Measurements from ENCODE around the gene ATP11A.
"Not testable (repeated sequence)": the region's sequence is repeated elsewhere in the genome, so short reads cannot be mapped to it uniquely, and the experiment has no call there.

Gene ATP11A

GRCh38 chr13:112863356-112863755 lies 173.5 kb downstream of the ATP11A start:
- not testable (repeated sequence) for DNase-seq (ENCODE audit: low spot score)

- DNase-seq (ENCODE audit: low spot score) = not testable (repeated sequence)
Measured at GRCh38 chr13:112865478-112865877, 175.6 kb downstream of the ATP11A start.

GRCh38 chr13:112867301-112867711 lies 177.5 kb downstream of the ATP11A start:
- DNase-seq (ENCODE audit: low spot score) = no peak

- DNase-seq (ENCODE audit: low spot score) = no peak
Measured at GRCh38 chr13:112868308-112868707, 178.5 kb downstream of the ATP11A start.

GRCh38 chr13:112869202-112870050 lies 179.6 kb downstream of the ATP11A start:
- no peak for DNase-seq (ENCODE audit: low spot score)

GRCh38 chr13:112870051-112870331 lies 180.2 kb downstream of the ATP11A start:
- DNase-seq (ENCODE audit: low spot score) = no peak

- DNase-seq (ENCODE audit: low spot score) = no peak
Measured at GRCh38 chr13:112870737-112871287, 181.0 kb downstream of the ATP11A start.

- no peak for DNase-seq (ENCODE audit: low spot score)
Measured at GRCh38 chr13:112871742-112872141, 181.9 kb downstream of the ATP11A start.

GRCh38 chr13:112872657-112873631 lies 183.1 kb downstream of the ATP11A start:
- not testable (repeated sequence) for DNase-seq (ENCODE audit: low spot score)

GRCh38 chr13:112873851-112874750 lies 184.3 kb downstream of the ATP11A start:
- DNase-seq (ENCODE audit: low spot score) = peak; percentile 53

- no peak for DNase-seq (ENCODE audit: low spot score)
Measured at GRCh38 chr13:112874751-112875300, 185.0 kb downstream of the ATP11A start.

GRCh38 chr13:112875627-112876026 lies 185.8 kb downstream of the ATP11A start:
- DNase-seq (ENCODE audit: low spot score) = no peak

- DNase-seq (ENCODE audit: low spot score) = no peak
Measured at GRCh38 chr13:112876305-112877000, 186.6 kb downstream of the ATP11A start.

- no peak for DNase-seq (ENCODE audit: low spot score)
Measured at GRCh38 chr13:112877066-112877465, 187.2 kb downstream of the ATP11A start.

GRCh38 chr13:112877539-112877938 lies 187.7 kb downstream of the ATP11A start:
- DNase-seq (ENCODE audit: low spot score) = no peak

GRCh38 chr13:112877976-112878955 lies 188.4 kb downstream of the ATP11A start:
- DNase-seq (ENCODE audit: low spot score) = no peak

GRCh38 chr13:112879283-112879833 lies 189.5 kb downstream of the ATP11A start:
- DNase-seq (ENCODE audit: low spot score) = no peak

- DNase-seq (ENCODE audit: low spot score) = no peak
Measured at GRCh38 chr13:112880221-112880641, 190.4 kb downstream of the ATP11A start.

GRCh38 chr13:112880976-112881540 lies 191.2 kb downstream of the ATP11A start:
- DNase-seq (ENCODE audit: low spot score) = no peak
